Measurements from ENCODE around the gene ABHD15. TPM values are rescaled to one million over a fixed set of nuclear protein-coding genes. Genes with fewer than 3 reads are reported as not detected.

ABHD15 gene
- total RNA-seq, 1 experiment from 2014 or later: 8.2 TPM

GRCh38 chr17:29572691-29573557 is 6.1 kb upstream of the ABHD15 start:
- no peaks in the 10 kb centered on the region for H3K9me2 ChIP-seq (ENCODE audit: insufficient read depth)
- H3K4me1 ChIP-seq (ENCODE audit: control insufficient read depth in 1 of 2, insufficient read depth in 2 of 2, low read length in 2 of 2): peaks cover 3 to 10% of the 10 kb centered on the region in 2 experiments; a peak in 2 of 4 replicates
- H3K36me3 ChIP-seq (ENCODE audit: control insufficient read depth in 1 of 2, insufficient read depth in 2 of 2, low read length in 2 of 2): peaks cover 0 to 6% of the 10 kb centered on the region in 2 experiments; a peak in 2 of 4 replicates
- ATAC-seq: peak; percentile 49
- no peak for DNase-seq (ENCODE audit: low read depth, low spot score)
- no peaks in the 10 kb centered on the region for H3K9me3 ChIP-seq (ENCODE audit: control insufficient read depth in 1 of 2, insufficient read depth in 1 of 2, low read depth in 1 of 2, low read length in 2 of 2)
- intact Hi-C loops (cut with micrococcal nuclease): no loop called here
- ChIA-PET RAD21 (ENCODE audit: low non-redundant PET in 1 of 2, low total read pairs in 2 of 2, uncharacterized antibody in 2 of 2, unreplicated experiment in 2 of 2) (interaction anchor here in 1 of 2 experiments (0.6 to 1.4 kb wide), 2 partner anchors 203 to 405 kb away, joined by 3 to 4 read pairs; no protein-coding TSS in a partner anchor), CTCF (interaction anchor here (1.6 kb wide), 1 partner anchor 203 kb away, joined by 5 read pairs; no protein-coding TSS in a partner anchor), POLR2A (no interaction called here)
- H2AFZ ChIP-seq (ENCODE audit: low read depth, low read length, poor library complexity, severe bottlenecking): no peak overlapping the region
- no peak overlapping the region for H3K4me2 ChIP-seq (ENCODE audit: low read length)
- no peak overlapping the region for H3K9ac ChIP-seq (ENCODE audit: low read length)
- H3K27me3 ChIP-seq (ENCODE audit: insufficient read depth, low read length): no peaks in the 10 kb centered on the region
- H4K20me1 ChIP-seq (ENCODE audit: insufficient read depth): no peaks in the 10 kb centered on the region
- no peak overlapping the region for H3K4me3 ChIP-seq (replicated peaks in 1 of 2; ENCODE audit: low read depth in 1 of 2, low read length in 2 of 2)
- BruUV-seq (replicated peaks): no TSS peak
- no peaks in the 10 kb centered on the region for H3K79me2 ChIP-seq (ENCODE audit: insufficient read depth, low read length)
- H3K27ac ChIP-seq (ENCODE audit: low read depth, low read length): no peak overlapping the region
- peak; percentile 73 for TF ChIP-seq MAX (IDR thresholded peaks at IDR 0.05)
- no peak for TF ChIP-seq ZFX (IDR thresholded peaks at IDR 0.05)
- no peak for TF ChIP-seq EZH2 (IDR thresholded peaks at IDR 0.05)
- no peak for TF ChIP-seq CBX3 (IDR thresholded peaks at IDR 0.05; ENCODE audit: low read depth)
- no peak for TF ChIP-seq YY1 (IDR thresholded peaks at IDR 0.05; ENCODE audit: extremely low read depth, insufficient replicate concordance, low read depth, low read length)
- TF ChIP-seq SP1 (IDR thresholded peaks at IDR 0.05; ENCODE audit: low read depth): no peak
- TF ChIP-seq REST (IDR thresholded peaks at IDR 0.05; ENCODE audit: low read depth): no peak
- TF ChIP-seq ATF3 (IDR thresholded peaks at IDR 0.05): no peak
- TF ChIP-seq POLR2A (IDR thresholded peaks at IDR 0.05; ENCODE audit: borderline replicate concordance, extremely low read depth, insufficient read depth, insufficient read length): no peak
- TF ChIP-seq SIN3A (IDR thresholded peaks at IDR 0.05; ENCODE audit: low read depth): no peak
- TF ChIP-seq TCF7L2 (IDR thresholded peaks at IDR 0.05; ENCODE audit: borderline replicate concordance, extremely low read depth, insufficient read depth, insufficient read length): no peak
- TF ChIP-seq EGR1 (IDR thresholded peaks at IDR 0.05; ENCODE audit: low read depth): no peak
- no peak for TF ChIP-seq ELF1 (IDR thresholded peaks at IDR 0.05; ENCODE audit: borderline replicate concordance, low read depth)
- TF ChIP-seq ZNF274 (IDR thresholded peaks at IDR 0.05; ENCODE audit: low read depth, low read length): no peak
- no peak for TF ChIP-seq ZBTB33 (IDR thresholded peaks at IDR 0.05; ENCODE audit: extremely low read depth, insufficient replicate concordance, low read length)
- no peak for TF ChIP-seq CEBPB (IDR thresholded peaks at IDR 0.05; ENCODE audit: low read depth)
- peak; percentile 37 to 57 (median 54); a peak in 5 of 6 replicates for TF ChIP-seq CTCF (IDR thresholded peaks at IDR 0.05 in 2 of 3, conservative IDR thresholded peaks at IDR 0.05 in 1 of 3; ENCODE audit: borderline replicate concordance in 1 of 3, insufficient read depth in 1 of 3, low read depth in 2 of 3, low read length in 2 of 3)
- no peak for TF ChIP-seq SRF (IDR thresholded peaks at IDR 0.05; ENCODE audit: low read depth)

Measured in HCT116 (cell line).